Right lobe of liver (tissue), 6 donors: Measurements from ENCODE around the gene ADPRS. TPM values are rescaled to one million over a fixed set of nuclear protein-coding genes. Genes with fewer than 3 reads are reported as not detected.

Experiments used
- ATAC-seq, 4 donors: fragments of 200-7000 bp; cut with Tn5 transposase; one replicate each; pipeline ENCODE4 v1.9.1; 2020; ENCODE audit warnings: mild to moderate bottlenecking in 4 of 4, moderate library complexity in 4 of 4
- DNase-seq, 3 donors: peaks; one replicate each; pipeline ENCODE4 v3.0.0-alpha.2; 2020
- H3K27ac ChIP-seq, 3 donors: fragments of 200-600 bp; one replicate each; pipeline ENCODE4 v1.8.0; 2022
- H3K27me3 ChIP-seq, 2 donors: fragments of 200-600 bp; one replicate each; pipeline ENCODE4 v1.8.0; 2022
- H3K36me3 ChIP-seq, 4 donors: fragments of 200-600 bp; sonication (generic) in 1 of 4; one replicate each; pipeline versions ENCODE4 v1.5.1 to v1.8.0; 2017 to 2022; ENCODE audit warnings: control low read depth in 1 of 4
- H3K4me1 ChIP-seq, 4 donors: fragments of 200-600 bp; sonication (generic) in 1 of 4; one replicate each; pipeline versions ENCODE4 v1.5.1 to v1.8.0; 2017 to 2022; ENCODE audit warnings: control low read depth in 1 of 4
- H3K4me3 ChIP-seq, 3 donors: fragments of 200-600 bp; one replicate each; pipeline ENCODE4 v1.8.0; 2022
- H3K9me3 ChIP-seq, 4 donors: fragments of 200-600 bp; sonication (generic) in 1 of 4; one replicate each; pipeline versions ENCODE4 v1.5.1 to v1.8.0; 2017 to 2022; ENCODE audit warnings: control low read depth in 1 of 4
- POLR2A ChIP-seq: fragments of 450-650 bp; IDR thresholded peaks from one replicate; pipeline ENCODE4 v1.6.1; 2017; ENCODE audit warnings: antibody characterized with exemption, mild to moderate bottlenecking
- WGBS: methylation state at CpG from one replicate; pipeline ENCODE4 v1.1.6; 2018; ENCODE audit warnings: low coverage, low lambda C conversion rate; ENCODE audit not compliant: insufficient coverage; ENCODE audit errors: missing lambda C conversion rate; 5-methylcytosine and 5-hydroxymethylcytosine counted together
- intact Hi-C, 2 donors: fragments of 100-400 bp; cut with DNase I; formaldehyde crosslinking; loops; one replicate each; pipeline versions ENCODE4 v1.11.2 to v1.14.1; 2022
- total RNA-seq, 6 experiments: library from RNA; depleted of rRNA in 2 of 6; stranded (reverse); fragments of >200 nt in 2 of 6; fragmentation: NEBNext Ultra II Directional in 3 of 6; extraction: Animal tissue kit (Norgen Biotek cat#: 25700) in 3 of 6; gene quantifications; one replicate each; pipeline versions ENCODE4 v1.1.0 to v1.2.4, GENCODE V29; 2016 to 2023
- TF ChIP-seq, protein P1 (sequence below), 4 donors: fragments of 200-600 bp in 3 of 4; fragments of 450-650 bp in 1 of 4; IDR thresholded peaks; one replicate each; pipeline versions ENCODE4 v1.5.1 to v1.8.0; 2016 to 2022; ENCODE audit warnings: antibody characterized with exemption in 4 of 4, mild to moderate bottlenecking in 2 of 4
- donor health status: DM: no; HTN: yes; CAD: no.
- donor health status: DM: no; HTN: no; CAD: no.
- donor health status: DM: no; HTN: no; CAD: no.
- donor health status: DM: no; HTN: yes; CAD: no.
- donor health status: DM: no; HTN: yes; CAD: no.

The ADPRS gene
- total RNA-seq, 6 experiments from 2014 or later = 9.1 to 30.7 (median 14.9) TPM

DNA sequence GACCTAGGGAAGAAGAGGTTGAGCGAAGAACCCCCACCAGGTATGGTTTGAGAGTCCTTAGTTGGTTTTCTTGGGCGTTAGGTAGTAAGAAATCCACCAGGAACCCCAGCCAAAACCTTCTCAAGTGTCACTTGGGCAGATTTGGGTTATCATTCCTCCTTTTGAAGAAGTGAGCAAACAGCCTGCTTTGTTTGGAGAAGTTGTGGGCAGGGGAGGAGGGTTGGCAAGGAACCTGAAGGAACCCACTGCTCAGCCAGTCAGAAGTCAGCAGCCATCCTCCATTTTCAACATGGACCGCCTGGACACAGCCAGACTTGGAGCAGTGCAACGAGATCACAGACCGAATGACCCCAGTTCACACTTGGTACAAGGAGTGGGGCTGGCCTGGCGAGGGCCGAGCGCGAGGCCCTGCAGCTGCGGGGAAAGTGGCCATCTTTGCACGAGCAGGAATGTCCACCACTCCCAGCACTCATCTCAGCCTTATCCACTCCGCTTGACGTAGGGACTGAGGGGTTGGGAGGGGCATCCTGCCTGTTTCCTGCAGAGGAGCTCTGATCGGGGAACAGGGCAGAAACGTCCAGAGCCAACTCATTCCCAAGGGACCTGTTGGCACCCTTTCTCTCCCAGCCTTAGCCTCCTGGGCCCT, 7.2 kb downstream of the ADPRS start:
- H3K4me3 ChIP-seq = no peak overlapping the region
- H3K9me3 ChIP-seq = no peaks in the 10 kb centered on the region
- no peak overlapping the region for H3K27ac ChIP-seq
- DNase-seq (no peak), ATAC-seq (no peak)
- peaks cover 0 to 5% (median 2%) of the 10 kb centered on the region in 4 donors for H3K4me1 ChIP-seq
- intact Hi-C loops = loop anchor here in 1 of 2 donors (10.0 kb wide), 1 partner anchor 89 kb away; no protein-coding TSS in a partner anchor
- TF ChIP-seq, protein P1, sequence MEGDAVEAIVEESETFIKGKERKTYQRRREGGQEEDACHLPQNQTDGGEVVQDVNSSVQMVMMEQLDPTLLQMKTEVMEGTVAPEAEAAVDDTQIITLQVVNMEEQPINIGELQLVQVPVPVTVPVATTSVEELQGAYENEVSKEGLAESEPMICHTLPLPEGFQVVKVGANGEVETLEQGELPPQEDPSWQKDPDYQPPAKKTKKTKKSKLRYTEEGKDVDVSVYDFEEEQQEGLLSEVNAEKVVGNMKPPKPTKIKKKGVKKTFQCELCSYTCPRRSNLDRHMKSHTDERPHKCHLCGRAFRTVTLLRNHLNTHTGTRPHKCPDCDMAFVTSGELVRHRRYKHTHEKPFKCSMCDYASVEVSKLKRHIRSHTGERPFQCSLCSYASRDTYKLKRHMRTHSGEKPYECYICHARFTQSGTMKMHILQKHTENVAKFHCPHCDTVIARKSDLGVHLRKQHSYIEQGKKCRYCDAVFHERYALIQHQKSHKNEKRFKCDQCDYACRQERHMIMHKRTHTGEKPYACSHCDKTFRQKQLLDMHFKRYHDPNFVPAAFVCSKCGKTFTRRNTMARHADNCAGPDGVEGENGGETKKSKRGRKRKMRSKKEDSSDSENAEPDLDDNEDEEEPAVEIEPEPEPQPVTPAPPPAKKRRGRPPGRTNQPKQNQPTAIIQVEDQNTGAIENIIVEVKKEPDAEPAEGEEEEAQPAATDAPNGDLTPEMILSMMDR (IDR thresholded peaks at IDR 0.05) = no peak
- no peak for TF ChIP-seq POLR2A
- H3K36me3 ChIP-seq = peaks cover 0 to 41% (median 7%) of the 10 kb centered on the region in 4 donors
- no peaks in the 10 kb centered on the region for H3K27me3 ChIP-seq
- WGBS = 78% methylated on average over 6 of the region's 15 CpGs

DNA sequence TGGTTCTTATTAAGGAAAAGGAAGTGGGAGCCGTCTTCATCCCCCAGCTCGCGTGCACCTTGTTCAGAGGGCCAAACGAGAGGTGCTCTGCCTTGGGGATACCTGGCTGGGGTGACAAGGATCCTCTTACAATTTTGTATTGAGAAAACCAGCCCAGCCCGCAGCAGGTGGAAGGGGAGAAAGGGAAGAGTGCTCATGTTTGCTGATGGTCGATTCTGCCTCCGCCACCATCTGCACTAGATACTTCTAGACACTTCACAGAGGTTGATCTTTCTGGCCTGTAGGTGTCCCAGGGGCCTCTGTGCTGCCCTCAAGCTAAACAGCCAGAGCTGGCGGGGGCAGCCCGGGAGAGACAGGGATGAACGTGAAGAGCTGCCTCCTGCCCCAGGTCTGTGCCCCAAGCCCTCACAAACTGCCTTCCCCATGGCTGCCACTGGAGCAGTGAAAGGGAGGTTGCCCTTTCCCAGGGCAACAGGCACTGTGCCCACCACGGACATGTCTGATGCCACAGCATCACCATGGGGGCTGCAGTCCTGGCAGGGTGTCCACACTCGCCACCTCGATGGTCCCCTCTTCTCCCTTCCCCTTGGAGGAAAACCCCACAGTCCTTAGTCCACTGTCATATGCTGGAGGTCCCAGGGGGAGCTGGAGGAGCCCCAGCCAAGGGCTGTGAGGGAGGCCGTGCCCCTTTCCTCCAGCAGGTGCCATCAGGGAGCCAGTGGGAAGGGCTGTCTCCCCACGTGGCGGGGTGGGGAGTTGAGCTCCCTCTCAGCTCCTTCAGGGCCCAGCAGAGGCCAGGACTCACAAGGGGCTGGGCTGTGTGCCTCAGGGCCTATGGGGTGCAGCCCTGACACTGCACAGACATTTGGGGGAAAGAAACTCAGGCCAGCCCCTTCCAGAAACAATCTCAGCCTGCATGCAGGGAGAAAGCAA, 8.1 kb downstream of the ADPRS start:
- Histone ChIP-seq H3K27ac (no peak overlapping the region), H3K9me3 (no peaks in the 10 kb centered on the region), H3K27me3 (no peaks in the 10 kb centered on the region), H3K36me3 (peaks cover 0 to 34% (median 7%) of the 10 kb centered on the region in 4 donors), H3K4me3 (no peak overlapping the region), H3K4me1 (peaks cover 0 to 5% (median 2%) of the 10 kb centered on the region in 4 donors)
- intact Hi-C loops = loop anchor here in 1 of 2 donors (10.0 kb wide), 1 partner anchor 88 kb away; no protein-coding TSS in a partner anchor
- TF ChIP-seq, protein P1 (IDR thresholded peaks at IDR 0.05) = no peak
- no peak for TF ChIP-seq POLR2A
- DNase-seq (no peak), ATAC-seq (no peak)
- 73% methylated on average over 4 of the region's 16 CpGs for WGBS

DNA sequence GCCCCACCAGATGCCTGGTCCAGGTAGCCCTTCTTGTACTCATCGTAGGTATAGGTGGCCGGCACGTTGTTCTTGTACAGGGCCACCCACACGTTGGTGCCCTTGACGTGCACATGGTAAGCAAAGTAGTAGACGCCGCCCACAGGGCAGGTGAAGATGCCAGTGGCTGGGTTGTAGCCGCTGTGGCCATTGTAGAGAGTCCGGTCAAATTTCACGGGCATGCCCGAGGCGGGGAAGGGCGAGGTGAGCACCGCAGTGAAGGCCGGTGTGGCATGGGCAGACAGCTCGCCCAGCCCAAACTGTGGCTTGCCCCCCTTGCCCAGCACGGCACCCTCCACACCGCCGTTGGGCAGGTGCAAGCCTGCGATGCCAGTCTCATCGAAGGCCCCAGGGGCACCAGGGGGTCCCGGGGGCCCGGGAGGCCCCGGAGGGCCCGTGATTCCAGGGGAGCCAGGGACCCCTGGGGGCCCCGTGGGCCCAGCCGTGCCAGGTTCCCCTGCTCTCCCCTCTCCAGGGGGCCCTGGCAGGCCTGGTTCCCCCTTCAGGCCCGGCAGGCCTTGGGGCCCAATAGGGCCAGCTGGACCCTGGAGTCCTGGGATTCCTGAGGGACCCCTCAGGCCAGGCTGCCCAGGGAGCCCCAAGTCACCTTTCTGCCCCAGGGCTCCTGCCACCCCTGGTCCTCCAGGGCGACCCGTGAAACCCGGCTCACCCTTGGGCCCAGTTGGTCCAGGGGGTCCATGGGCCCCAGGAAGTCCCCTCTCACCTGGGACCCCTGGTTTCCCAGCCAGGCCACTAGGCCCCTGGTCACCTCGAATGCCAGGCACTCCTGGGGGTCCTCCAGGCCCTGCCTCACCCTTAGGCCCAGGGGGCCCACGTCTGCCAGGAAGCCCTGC, 9.2 kb downstream of the ADPRS start:
- H3K4me3 ChIP-seq = no peak overlapping the region
- WGBS = no CpG with 5 or more reads among the region's 33 CpGs
- no peaks in the 10 kb centered on the region for H3K27me3 ChIP-seq
- H3K4me1 ChIP-seq = peaks cover 0 to 5% (median 2%) of the 10 kb centered on the region in 4 donors
- intact Hi-C loops = loop anchor here in 1 of 2 donors (10.0 kb wide), 1 partner anchor 87 kb away; no protein-coding TSS in a partner anchor
- H3K27ac ChIP-seq = no peak overlapping the region
- no peaks in the 10 kb centered on the region for H3K9me3 ChIP-seq
- no peak for ATAC-seq
- peaks cover 0 to 22% (median 6%) of the 10 kb centered on the region in 4 donors for H3K36me3 ChIP-seq
- TF ChIP-seq, protein P1 (IDR thresholded peaks at IDR 0.05) = no peak
- no peak for TF ChIP-seq POLR2A
- DNase-seq = no peak
